Mucosa of gallbladder (tissue), 1 donor: Measurements from ENCODE around the gene DLX6. TPM values are rescaled to one million over a fixed set of nuclear protein-coding genes. Genes with fewer than 3 reads are reported as not detected.
"Not testable (repeated sequence)": the region's sequence is repeated elsewhere in the genome, so short reads cannot be mapped to it uniquely, and the experiment has no call there.

Experiments used
- DNase-seq: peaks from one replicate; pipeline ENCODE4 v3.0.0-alpha.2; 2020; ENCODE audit warnings: low spot score
- total RNA-seq: library from RNA; stranded (reverse); gene quantifications from one replicate; pipeline ENCODE4 v1.2.1, GENCODE V29; 2021
- donor health status: DM: no; HTN: no; CAD: no.

DLX6 gene
- total RNA-seq, 1 donor from 2014 or later = not detected

DNA sequence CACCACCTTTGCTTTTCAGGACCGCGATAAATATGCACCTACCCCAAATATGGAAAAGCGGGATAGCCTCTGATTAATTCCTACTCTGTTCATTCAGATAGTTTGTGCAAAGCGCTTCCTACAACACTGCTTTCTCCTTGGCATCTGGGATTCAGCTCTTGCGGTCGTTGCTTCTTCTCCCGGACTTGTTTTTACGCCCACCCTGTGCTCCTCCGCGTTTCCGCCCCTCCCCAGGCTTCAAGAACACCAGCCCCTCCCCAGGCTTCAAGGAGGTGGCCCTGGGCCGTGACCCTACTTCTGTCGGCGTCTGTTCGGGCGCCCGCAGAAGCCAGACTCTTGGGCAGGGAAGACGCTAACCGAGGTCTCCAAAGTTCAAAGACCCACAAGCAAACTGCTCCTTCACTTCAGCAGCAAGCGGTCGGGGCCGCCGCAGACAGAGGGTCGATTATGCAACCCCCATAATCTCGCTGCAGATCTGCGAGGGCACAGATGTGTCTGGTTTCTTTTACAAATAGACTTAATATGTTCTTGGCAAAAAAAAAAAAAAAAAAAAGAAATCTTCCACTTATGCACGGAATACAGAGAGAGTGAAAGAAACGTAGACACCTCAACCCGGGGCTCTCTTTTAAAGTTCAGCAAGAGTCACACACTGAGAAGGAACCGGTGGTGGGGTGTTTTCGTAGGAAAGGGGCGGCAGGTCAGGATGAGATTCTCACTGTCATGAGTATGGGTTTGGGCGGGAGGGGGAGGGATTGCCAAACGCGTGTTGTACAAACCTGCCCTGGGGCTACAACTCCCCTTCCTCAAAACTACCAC lies 17.3 kb downstream of the DLX6 start:
- no peak for DNase-seq

DNA sequence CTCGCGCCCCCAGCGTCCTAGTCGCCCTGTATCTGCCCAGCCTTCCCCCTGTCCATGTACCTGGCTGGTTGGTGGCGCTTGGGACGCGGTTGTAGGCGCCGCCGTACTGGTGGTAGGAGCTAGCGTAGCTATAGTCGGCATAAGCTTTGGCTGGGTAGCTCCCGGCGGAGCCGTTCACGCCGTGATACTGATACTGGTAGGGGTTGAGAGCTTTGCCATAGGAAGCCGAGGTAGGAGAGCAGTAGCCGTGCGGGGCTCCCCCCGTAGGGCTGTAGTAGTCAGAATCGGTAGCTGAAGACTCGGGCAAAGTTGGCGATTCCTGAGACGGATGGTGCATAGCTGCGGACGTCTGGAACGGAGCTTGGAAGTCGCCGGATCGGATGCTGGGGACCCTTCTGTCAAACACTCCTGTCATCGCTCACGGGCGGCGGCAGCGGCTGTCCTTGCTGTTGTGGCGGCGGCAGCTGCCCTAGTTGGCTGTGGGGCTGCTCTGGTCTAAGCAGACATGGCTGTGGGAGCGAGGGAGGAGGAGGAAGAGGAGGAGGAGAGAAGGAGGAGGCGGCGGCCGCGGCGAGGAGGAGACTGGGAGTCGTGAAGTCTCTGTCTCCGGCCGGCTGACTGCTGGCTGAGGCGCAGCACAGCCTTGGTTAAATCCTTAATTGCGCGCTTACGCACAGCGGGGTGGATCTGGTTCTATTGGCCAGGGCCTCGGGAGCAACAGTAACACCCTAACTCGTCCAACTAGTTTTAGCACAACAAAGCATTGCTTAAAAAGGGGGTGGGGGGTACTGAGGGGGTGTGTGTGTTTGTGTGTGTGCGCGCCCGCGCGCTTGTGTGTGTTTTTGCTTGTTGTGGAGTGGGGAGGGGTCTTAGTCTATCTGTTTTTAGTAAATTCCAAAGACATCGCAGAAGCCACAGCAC lies 19.1 kb downstream of the DLX6 start, which contains the start of gene DLX5:
Gene DLX5 (minus strand): TSS at position 623 of the 921 bp plus-strand sequence. CDS start 208 bp downstream, at position 415.
- DNase-seq = no peak

DNA sequence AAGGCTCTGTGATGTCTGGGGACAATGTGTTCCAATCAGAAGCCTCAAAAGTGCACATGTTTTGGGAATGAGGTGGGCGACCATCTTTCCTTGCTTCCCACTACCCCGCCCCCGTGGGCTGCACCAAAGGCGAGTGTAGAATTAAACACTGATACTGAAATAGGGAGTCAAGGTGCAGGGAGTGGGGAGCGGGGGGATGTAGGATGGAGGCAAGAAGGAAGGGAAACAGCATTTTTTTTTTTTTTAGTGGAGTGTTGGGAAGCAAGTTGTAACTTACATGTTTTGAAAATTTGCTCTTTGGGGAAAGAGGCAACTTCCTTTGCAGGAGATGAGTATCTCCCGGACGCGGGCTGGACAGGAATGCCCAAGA lies 19.8 kb downstream of the DLX6 start:
- no peak for DNase-seq

DNA sequence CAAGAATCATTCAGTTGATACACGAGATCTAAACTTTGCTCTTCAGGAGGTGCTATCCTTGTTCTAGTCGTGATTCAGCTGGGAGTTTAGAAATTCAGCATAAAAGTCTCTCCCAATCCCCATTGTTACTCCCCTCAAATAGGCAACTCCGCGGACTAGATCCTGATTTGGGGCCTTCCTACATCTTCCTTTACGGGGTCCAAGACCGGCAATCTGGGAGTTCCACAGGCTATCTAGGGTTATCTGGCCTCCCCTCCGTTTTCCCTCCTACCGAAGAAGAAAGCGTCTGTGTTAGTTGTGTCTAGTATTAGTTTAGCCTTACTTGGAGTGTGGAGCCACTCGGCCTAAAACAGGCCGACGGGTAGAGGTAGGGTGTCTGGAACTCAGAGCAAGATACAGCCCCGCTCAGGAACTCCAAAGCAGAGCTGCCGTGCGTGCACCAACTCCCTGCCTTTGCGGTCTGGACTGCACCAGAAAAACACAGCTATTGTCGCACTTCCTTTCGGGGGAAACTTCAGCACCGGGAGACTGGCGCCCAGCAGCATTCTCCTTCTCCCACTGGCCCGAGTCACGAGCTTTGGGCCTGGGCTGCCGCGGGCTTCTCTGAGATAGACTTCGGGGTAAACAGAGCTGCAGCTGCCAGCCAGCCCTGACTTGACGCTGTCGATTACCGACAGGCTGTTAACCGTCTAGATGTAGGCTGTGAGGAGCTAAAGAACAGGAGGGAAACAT lies 20.8 kb downstream of the DLX6 start:
- no peak for DNase-seq

DNA sequence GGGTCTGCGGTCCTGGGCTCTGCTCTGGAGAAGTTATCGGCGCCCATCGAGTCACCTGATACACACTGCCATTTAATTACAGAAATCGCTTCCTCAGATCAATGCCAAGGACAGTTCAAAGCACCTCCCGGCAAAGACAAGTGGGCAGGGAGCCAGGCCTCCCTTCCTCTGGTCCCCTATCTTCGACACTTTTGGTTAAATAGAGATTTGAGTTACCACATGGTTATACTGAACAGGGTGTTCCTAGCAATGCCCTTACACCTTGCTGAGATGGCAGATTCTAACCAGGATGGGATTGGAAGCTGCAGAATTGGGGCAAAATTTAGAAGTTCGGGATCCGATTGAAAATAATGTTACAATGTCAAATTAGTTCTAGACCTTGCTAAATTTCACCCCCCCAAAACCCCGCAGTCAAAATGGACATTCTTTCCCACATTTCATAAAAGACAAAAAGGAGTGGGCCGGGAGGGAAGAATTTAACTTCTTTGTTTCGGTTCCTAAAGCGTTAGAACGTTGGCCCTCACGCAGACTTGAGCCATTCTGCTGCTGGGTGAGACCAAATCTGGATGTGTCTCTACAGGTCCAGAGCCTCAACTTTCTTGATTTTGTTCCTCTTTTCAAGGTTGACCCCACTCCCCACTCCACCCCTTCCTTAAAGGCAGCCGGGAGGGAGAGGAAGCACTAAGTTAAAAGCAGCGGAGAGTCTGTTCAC lies 21.5 kb downstream of the DLX6 start:
- DNase-seq = no peak

DNA sequence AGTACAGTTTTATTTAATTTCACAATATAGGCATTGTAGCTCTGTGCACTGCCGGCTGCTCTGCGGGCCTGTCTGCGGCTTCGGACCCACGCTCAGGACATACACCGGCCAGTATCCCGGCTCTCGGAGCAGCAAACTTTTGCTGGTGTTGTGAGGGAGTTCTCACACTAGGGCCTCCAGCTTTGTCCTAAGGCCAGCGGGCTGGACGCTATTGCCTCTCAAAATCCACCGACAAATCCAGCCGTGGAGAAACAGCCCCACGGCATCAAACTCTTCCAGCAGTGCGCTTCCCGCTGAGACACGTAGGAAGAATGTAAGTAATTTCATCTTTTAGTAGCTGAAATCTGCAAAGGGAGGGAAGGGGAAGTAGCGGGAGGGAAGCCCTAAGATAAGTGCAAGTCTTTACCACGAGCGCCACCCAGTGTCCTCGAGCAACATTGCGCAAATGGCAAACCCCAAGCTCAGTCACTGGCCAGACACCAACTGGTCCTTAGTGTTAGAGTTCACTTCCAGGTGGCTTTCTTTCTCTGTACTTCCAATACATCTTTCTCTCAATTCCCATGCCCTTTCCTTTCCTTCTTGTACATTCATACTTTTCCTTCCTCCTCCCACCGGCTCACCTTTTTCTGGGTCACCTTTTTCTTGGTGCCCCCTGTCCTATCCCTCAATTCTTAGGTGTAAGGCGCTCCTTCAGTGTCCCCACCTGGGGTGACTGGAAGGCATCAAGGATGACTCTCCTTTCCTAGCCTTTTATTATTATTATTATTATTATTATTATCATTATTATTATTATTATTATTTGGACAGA lies 22.3 kb downstream of the DLX6 start:
- peak; percentile 74 for DNase-seq

DNA sequence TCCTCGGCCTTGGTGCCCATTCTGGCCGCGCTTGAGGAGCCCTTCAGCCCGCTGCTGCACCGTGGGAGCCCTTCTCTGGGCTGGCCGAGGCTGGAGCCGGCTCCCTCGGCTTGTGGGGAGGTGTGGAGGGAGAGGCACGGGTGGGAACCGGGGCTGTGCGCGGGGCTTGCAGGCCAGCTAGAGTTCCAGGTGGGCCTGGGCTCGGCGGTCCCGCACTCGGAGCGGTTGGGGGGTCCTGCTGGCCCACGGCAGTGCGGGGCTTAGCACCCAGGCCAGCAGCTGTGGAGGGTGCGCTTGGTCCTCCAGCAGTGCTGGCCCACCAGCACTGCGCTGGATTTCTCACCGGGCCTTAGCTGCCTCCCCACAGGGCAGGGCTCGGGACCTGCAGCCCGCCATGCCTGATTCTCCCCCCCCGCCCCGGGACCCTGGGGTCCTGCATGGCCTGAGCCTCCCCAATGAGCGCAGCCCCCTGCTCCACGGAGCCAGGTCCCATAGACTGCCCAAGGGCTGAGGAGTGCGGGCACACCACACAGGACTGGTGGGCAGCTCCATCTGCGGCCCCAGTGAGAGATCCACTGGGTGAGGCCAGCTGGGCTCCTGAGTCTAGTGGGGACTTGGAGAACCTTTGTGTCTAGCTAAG lies 29.0 kb downstream of the DLX6 start:
- not testable (repeated sequence) for DNase-seq

DNA sequence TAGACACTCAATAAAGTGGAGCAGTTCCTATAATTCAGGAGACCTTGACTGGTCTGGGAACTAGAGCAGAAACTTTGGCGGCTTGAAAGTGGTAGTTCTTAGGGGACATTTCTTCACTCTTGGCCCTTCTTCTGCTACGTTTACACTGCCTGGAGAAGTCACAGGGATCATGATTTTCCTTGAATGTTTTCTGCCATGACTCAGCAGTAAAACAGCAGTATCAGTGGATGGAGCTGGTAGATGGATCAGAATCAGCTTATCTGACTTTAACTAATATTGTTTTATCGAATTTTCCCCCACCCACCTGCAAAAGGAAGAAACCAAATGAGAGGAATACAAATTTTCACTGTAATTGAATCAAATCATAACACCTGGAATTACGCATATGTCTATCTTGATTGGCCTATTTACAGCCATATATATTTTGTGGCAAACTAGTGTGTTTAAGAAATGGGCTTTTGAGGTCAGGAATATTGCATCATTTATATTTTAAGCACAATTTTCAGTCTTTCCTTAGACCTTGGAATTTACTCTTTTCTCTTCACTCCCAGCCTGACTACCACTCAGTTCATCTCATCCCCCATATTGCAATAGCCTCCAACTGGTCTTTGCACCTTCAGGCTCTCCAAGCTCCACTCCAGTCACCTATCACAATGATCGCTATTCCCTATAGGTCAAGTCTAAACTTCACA lies 34.2 kb downstream of the DLX6 start:
- no peak for DNase-seq

DNA sequence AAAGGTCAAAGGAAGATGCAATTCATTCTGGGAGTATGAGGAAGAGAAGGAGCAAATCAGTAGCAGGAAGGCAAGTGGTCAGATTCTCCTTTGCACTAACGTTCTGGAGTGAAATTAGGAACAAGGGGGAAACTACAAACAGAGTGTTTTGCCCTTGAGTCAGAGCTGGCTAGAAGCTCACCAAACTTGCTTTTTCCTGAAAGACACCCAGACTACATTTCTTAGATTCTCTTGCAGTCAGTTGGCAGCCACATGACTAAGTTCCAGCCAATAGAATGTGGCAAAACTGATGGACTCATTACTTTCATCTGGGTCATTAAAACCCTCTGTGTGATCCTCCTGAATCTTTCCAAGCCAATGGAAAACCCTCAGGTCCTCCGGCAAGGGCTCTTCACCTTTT lies 37.9 kb downstream of the DLX6 start:
- no peak for DNase-seq

Other genes with a start within 250 kb of the DLX6 start
- not detected for gene DLX5, start 19.3 kb downstream of the DLX6 start, total RNA-seq
- 14.7 TPM for gene SDHAF3, start 112.1 kb downstream of the DLX6 start, total RNA-seq